HG03342 (cell line): ENCODE results near the gene OR14C36.
"Not testable (repeated sequence)": the region's sequence is repeated elsewhere in the genome, so short reads cannot be mapped to it uniquely, and the experiment has no call there.

Source experiments
- ATAC-seq: cut with Tn5 transposase; IDR thresholded peaks from one replicate; pipeline ENCODE4 v1.9.1; 2021; ENCODE audit warnings: mild to moderate bottlenecking, moderate library complexity; ENCODE audit not compliant: unreplicated experiment

Gene OR14C36

GRCh38 chr1:248348475-248348874 is at the start of gene OR14C36:
OR14C36 (plus strand) TSS chr1:248348775; CDS start chr1:248348775, 0 bp downstream.
- ATAC-seq: no peak

GRCh38 chr1:248303324-248303723 is 45.3 kb upstream of the OR14C36 start, which contains the start of gene OR2T12:
OR2T12 (minus strand) TSS chr1:248303424; CDS start chr1:248295578, 7,846 bp downstream.
- no peak for ATAC-seq

- ATAC-seq: not testable (repeated sequence)
Observed at GRCh38 chr1:248305672-248306071, 42.9 kb upstream of the OR14C36 start.

- ATAC-seq: no peak
Observed at GRCh38 chr1:248306103-248306502, 42.5 kb upstream of the OR14C36 start.

- not testable (repeated sequence) for ATAC-seq
Observed at GRCh38 chr1:248306740-248307139, 41.8 kb upstream of the OR14C36 start.

- ATAC-seq: no peak
Observed at GRCh38 chr1:248316796-248317195, 31.8 kb upstream of the OR14C36 start.

- no peak for ATAC-seq
Observed at GRCh38 chr1:248324468-248324867, 24.1 kb upstream of the OR14C36 start, which contains the start of gene OR2M7. OR2M7 (minus strand) TSS chr1:248324568; CDS start chr1:248324568, 0 bp downstream.

- no peak for ATAC-seq
Observed at GRCh38 chr1:248343451-248343850, 5.1 kb upstream of the OR14C36 start.

- no peak for ATAC-seq
Observed at GRCh38 chr1:248359415-248359814, 10.8 kb downstream of the OR14C36 start.

GRCh38 chr1:248361121-248361715 is 12.6 kb downstream of the OR14C36 start, which contains the start of gene OR2T4:
OR2T4 (plus strand) TSS chr1:248361665; CDS start chr1:248361665, 0 bp downstream.
- no peak for ATAC-seq

- no peak for ATAC-seq
Observed at GRCh38 chr1:248366609-248367008, 18.0 kb downstream of the OR14C36 start.

GRCh38 chr1:248372394-248372793 is 23.8 kb downstream of the OR14C36 start:
- no peak for ATAC-seq

GRCh38 chr1:248373761-248374160 is 25.2 kb downstream of the OR14C36 start:
- ATAC-seq: no peak

- no peak for ATAC-seq
Observed at GRCh38 chr1:248375446-248375845, 26.9 kb downstream of the OR14C36 start, which contains the start of gene OR2T6. OR2T6 (plus strand) TSS chr1:248375746; CDS start chr1:248387609, 11,863 bp downstream.

- no peak for ATAC-seq
Observed at GRCh38 chr1:248376916-248377315, 28.3 kb downstream of the OR14C36 start.

- ATAC-seq: no peak
Observed at GRCh38 chr1:248380854-248381253, 32.3 kb downstream of the OR14C36 start.

GRCh38 chr1:248388426-248388825 is 39.9 kb downstream of the OR14C36 start:
- no peak for ATAC-seq

GRCh38 chr1:248393050-248393449 is 44.5 kb downstream of the OR14C36 start:
- no peak for ATAC-seq
